ENCODE measurements around the gene SDK1.

- no peak for TF ChIP-seq POLR2A (IDR thresholded peaks at IDR 0.05; ENCODE audit: extremely low read depth, insufficient read length)
- TF ChIP-seq CTCF (IDR thresholded peaks at IDR 0.05; ENCODE audit: low read depth, low read length), result no peak
- TF ChIP-seq MAX (IDR thresholded peaks at IDR 0.05; ENCODE audit: low read depth, low read length), result no peak
- TF ChIP-seq MYC (IDR thresholded peaks at IDR 0.05; ENCODE audit: low read depth, low read length), result no peak
Measured at GRCh38 chr7:3412871-3413270, 111.8 kb downstream of the SDK1 start.

Data from NB4 (cell line).